ENCODE data around the gene PCNX1. TPM values are rescaled to one million over a fixed set of nuclear protein-coding genes. Genes with fewer than 3 reads are reported as not detected.

PCNX1 gene
- total and polyA plus RNA-seq, 4 donors, result 5.7 to 41.2 (median 18.2) TPM

GRCh38 chr14:71139294-71139946, 232.2 kb downstream of the PCNX1 start:
- no peaks in the 10 kb centered on the region for H3K36me3 ChIP-seq (ENCODE audit: control insufficient read depth in 4 of 4, insufficient read depth in 3 of 4, low read depth in 1 of 4, low read length in 3 of 4)
- TF ChIP-seq, protein P1, sequence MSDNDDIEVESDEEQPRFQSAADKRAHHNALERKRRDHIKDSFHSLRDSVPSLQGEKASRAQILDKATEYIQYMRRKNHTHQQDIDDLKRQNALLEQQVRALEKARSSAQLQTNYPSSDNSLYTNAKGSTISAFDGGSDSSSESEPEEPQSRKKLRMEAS (IDR thresholded peaks at IDR 0.05), result no peak
- TF ChIP-seq RAD21 (IDR thresholded peaks at IDR 0.05) (no peak), ZBTB33 (IDR thresholded peaks at IDR 0.05) (no peak), HNF4G (IDR thresholded peaks at IDR 0.05) (no peak), HNF4A (conservative IDR thresholded peaks at IDR 0.05) (no peak), SP1 (IDR thresholded peaks at IDR 0.05) (no peak), GABPA (IDR thresholded peaks at IDR 0.05 in 1 of 2, conservative IDR thresholded peaks at IDR 0.05 in 1 of 2) (no peak), FOXA1 (IDR thresholded peaks at IDR 0.05) (no peak), TAF1 (conservative IDR thresholded peaks at IDR 0.05) (no peak)
- TF ChIP-seq, protein P2, sequence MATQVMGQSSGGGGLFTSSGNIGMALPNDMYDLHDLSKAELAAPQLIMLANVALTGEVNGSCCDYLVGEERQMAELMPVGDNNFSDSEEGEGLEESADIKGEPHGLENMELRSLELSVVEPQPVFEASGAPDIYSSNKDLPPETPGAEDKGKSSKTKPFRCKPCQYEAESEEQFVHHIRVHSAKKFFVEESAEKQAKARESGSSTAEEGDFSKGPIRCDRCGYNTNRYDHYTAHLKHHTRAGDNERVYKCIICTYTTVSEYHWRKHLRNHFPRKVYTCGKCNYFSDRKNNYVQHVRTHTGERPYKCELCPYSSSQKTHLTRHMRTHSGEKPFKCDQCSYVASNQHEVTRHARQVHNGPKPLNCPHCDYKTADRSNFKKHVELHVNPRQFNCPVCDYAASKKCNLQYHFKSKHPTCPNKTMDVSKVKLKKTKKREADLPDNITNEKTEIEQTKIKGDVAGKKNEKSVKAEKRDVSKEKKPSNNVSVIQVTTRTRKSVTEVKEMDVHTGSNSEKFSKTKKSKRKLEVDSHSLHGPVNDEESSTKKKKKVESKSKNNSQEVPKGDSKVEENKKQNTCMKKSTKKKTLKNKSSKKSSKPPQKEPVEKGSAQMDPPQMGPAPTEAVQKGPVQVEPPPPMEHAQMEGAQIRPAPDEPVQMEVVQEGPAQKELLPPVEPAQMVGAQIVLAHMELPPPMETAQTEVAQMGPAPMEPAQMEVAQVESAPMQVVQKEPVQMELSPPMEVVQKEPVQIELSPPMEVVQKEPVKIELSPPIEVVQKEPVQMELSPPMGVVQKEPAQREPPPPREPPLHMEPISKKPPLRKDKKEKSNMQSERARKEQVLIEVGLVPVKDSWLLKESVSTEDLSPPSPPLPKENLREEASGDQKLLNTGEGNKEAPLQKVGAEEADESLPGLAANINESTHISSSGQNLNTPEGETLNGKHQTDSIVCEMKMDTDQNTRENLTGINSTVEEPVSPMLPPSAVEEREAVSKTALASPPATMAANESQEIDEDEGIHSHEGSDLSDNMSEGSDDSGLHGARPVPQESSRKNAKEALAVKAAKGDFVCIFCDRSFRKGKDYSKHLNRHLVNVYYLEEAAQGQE (IDR thresholded peaks at IDR 0.05), result no peak

DNA sequence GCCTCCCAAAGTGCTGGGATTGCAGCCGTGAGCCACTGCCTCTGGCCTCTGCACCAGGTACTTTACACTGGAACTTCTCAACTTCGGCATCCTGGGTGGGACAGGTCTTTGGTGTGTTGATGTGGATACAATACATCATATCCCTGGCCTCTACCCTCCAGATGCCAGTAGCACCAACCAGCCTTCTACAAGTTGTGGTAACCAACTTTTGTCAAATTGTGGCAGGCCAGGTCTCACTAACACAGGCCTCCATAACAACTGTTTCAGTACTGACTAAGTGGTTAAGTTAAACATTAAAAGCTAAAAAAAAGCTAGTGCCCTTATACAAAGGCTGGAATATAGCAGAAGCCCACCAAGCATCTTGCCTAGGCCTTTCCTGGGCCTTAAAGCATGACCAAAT, 232.9 kb downstream of the PCNX1 start:
- peaks cover 0 to 6% (median 3%) of the 10 kb centered on the region in 4 donors for H3K4me1 ChIP-seq (ENCODE audit: control insufficient read depth in 4 of 4, insufficient read depth in 4 of 4, low read length in 3 of 4)
- no peak overlapping the region for H3K9ac ChIP-seq (ENCODE audit: low read depth in 1 of 2, low read length in 2 of 2)
- H3K27me3 ChIP-seq (ENCODE audit: control insufficient read depth in 4 of 4, insufficient read depth in 4 of 4, low read length in 3 of 4), result no peaks in the 10 kb centered on the region
- H3K27ac ChIP-seq (ENCODE audit: low read depth in 1 of 2, low read length in 2 of 2), result no peak overlapping the region
- no peaks in the 10 kb centered on the region for H3K9me3 ChIP-seq (ENCODE audit: control insufficient read depth in 4 of 4, low read length in 3 of 4)
- H3K36me3 ChIP-seq (ENCODE audit: control insufficient read depth in 4 of 4, insufficient read depth in 3 of 4, low read depth in 1 of 4, low read length in 3 of 4), result no peaks in the 10 kb centered on the region
- TF ChIP-seq FOXA2 (IDR thresholded peaks at IDR 0.05) (no peak), YY1 (IDR thresholded peaks at IDR 0.05) (no peak), EGR1 (IDR thresholded peaks at IDR 0.05; ENCODE audit: low read depth in 2 of 2) (no peak), FOXA1 (IDR thresholded peaks at IDR 0.05) (no peak), JUND (IDR thresholded peaks at IDR 0.05) (no peak), RXRA (IDR thresholded peaks at IDR 0.05) (no peak), ZBTB33 (IDR thresholded peaks at IDR 0.05) (no peak), NR2F2 (IDR thresholded peaks at IDR 0.05) (no peak), TAF1 (conservative IDR thresholded peaks at IDR 0.05) (no peak), RAD21 (IDR thresholded peaks at IDR 0.05) (no peak), GABPA (IDR thresholded peaks at IDR 0.05 in 1 of 2, conservative IDR thresholded peaks at IDR 0.05 in 1 of 2) (no peak), HNF4G (IDR thresholded peaks at IDR 0.05) (no peak)
- TF ChIP-seq, protein P2 (IDR thresholded peaks at IDR 0.05), result no peak
- TF ChIP-seq, protein P1 (IDR thresholded peaks at IDR 0.05), result no peak
- 92% methylated on average over 2 of the region's 2 CpGs for WGBS
- DNase-seq (ENCODE audit: low spot score), result no peak
- no peak overlapping the region for H3K4me3 ChIP-seq (ENCODE audit: low read depth in 1 of 3, low read length in 3 of 3)

More at GRCh38 chr14:71139294-71139946, 232.2 kb downstream of the PCNX1 start:
- Histone ChIP-seq H3K9me3 (ENCODE audit: control insufficient read depth in 4 of 4, low read length in 3 of 4) (no peaks in the 10 kb centered on the region), H3K27ac (ENCODE audit: low read depth in 1 of 2, low read length in 2 of 2) (no peak overlapping the region), H3K27me3 (ENCODE audit: control insufficient read depth in 4 of 4, insufficient read depth in 4 of 4, low read length in 3 of 4) (no peaks in the 10 kb centered on the region), H3K4me1 (ENCODE audit: control insufficient read depth in 4 of 4, insufficient read depth in 4 of 4, low read length in 3 of 4) (peaks cover 0 to 6% (median 3%) of the 10 kb centered on the region in 4 donors), H3K4me3 (ENCODE audit: low read depth in 1 of 3, low read length in 3 of 3) (no peak overlapping the region), H3K9ac (ENCODE audit: low read depth in 1 of 2, low read length in 2 of 2) (no peak overlapping the region)
- no peak for DNase-seq (ENCODE audit: low spot score)
- 74% methylated on average over 31 of the region's 31 CpGs for WGBS

Measured in liver (tissue), 9 donors.